HG03066 (cell line): ENCODE results near the gene SLC17A9.

Experiments used
- ATAC-seq: cut with Tn5 transposase; IDR thresholded peaks from one replicate; pipeline ENCODE4 v1.9.1; 2021; ENCODE audit warnings: low read depth; ENCODE audit not compliant: unreplicated experiment

The SLC17A9 gene

GRCh38 chr20:62979310-62979709, 26.8 kb downstream of the SLC17A9 start:
- no peak for ATAC-seq

DNA sequence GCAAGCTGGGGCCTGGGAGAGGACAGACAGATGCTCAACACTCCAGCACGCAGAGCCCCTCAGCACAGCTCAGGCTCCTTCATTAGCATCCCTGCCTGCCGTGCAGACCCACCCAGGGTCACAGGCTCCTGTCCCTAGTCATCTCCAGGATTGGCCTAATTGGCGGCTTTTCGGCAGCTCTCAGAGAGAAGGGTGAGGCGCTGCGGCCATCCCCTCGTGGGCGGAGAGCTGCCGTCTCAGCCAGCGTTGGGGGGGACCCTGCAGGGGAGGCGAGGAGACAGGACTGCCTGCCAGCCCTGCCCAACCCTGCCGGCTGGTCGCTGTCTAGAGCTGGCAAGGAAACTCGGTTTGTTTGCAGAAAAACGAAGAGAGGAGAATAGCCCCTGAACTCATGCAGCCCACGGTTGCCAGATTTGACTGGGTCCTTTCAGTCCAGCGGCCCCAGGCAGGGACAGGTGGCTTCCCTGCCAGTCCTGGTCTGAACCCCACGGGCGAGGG, 27.4 kb downstream of the SLC17A9 start:
- no peak for ATAC-seq

- no peak for ATAC-seq
Observed at GRCh38 chr20:62980380-62980960, 28.0 kb downstream of the SLC17A9 start.

DNA sequence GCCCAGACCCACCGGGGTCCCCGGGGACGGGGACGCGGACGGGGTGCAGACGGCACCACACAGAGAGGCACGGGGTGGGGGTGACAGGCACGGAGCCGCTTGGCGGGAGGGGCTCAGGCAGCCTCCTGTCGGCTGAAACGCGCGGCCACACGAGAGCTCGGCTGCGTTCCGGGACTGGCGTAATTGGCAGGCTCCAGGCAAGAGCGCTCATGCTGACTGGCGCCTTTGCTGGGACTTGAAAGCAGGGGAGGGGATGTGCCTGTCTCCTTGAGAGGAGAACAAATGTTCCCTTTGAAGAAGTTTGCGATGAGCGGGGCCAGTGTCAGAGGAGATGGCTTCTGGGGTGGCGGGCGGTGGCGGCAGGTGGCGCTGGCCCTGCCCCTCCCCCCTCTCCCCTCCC, 28.5 kb downstream of the SLC17A9 start:
- ATAC-seq: no peak

GRCh38 chr20:62982124-62983075, 29.9 kb downstream of the SLC17A9 start:
- ATAC-seq: no peak

DNA sequence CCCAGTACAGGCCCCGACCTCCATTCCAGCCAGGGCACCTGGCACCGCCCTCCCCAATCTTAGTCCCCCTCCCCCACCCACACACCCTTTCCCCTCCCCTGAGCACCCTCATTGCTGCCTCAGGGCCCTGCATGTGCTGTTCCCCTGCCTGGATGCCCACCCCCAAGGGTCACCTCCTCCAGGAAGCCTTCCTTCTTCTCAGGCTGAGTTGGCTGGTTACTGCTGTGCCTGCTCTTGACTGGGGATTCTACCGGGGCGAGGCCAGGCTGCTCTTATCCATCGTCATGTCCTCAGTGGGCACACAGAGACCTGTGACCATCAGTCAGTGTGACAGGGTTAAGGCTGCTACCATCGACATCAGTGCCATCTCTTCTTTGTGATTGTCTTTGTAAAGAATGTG, 30.7 kb downstream of the SLC17A9 start:
- no peak for ATAC-seq

- ATAC-seq: no peak
Observed at GRCh38 chr20:62984666-62985443, 32.3 kb downstream of the SLC17A9 start.

DNA sequence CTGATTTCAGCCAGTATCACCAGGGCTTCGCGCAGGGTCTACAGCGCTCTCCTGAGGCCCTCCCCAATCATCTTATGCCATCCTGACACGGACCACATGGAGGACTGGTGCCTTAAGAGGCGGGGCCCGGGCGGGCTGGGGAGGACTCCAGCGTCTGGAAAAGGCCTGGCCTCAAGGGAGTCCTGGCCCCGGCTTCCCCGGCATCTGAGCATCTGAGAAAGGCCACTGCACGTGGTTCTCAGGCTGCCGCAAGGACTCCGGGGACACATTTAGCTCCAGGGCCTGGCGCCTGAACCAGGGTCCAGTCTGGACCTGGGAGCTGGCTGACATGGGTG, 32.9 kb downstream of the SLC17A9 start:
- no peak for ATAC-seq

DNA sequence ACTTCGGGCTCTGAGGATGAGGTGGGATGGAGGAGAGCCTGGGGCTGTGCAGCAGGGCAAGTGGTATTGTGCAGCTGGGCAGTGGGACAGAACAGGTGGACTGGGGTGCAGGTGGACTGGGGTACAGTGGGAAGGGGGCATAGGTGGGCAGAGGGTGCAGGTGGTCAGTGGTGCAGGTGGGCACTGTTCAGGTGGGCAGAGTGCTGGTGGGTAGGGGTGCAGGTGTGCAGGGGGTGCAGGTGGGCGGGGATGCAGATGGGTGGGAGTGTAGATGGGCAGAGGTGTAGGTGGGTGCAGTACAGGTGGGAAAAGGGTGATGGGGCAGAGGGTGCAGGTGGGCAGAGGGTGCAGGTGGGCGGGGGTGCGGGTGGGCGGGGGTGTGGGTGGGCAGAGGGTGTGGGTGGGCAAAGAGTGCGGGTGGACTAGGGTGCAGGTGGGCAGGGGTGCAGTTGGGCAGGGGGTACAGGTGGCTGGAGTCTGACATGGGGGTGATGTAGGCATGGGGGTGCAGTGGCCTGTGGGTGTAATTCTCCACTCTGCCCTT, 33.8 kb downstream of the SLC17A9 start:
- ATAC-seq: no peak

GRCh38 chr20:62987114-62987513, 34.6 kb downstream of the SLC17A9 start:
- no peak for ATAC-seq

- ATAC-seq: no peak
Observed at GRCh38 chr20:62989201-62989601, 36.7 kb downstream of the SLC17A9 start.

- no peak for ATAC-seq
Observed at GRCh38 chr20:62990306-62990825, 37.9 kb downstream of the SLC17A9 start.

GRCh38 chr20:62991196-62991807, 38.8 kb downstream of the SLC17A9 start:
- no peak for ATAC-seq

GRCh38 chr20:62991863-62992262, 39.4 kb downstream of the SLC17A9 start:
- ATAC-seq: no peak

- ATAC-seq: no peak
Observed at GRCh38 chr20:62993856-62994494, 41.5 kb downstream of the SLC17A9 start.

- no peak for ATAC-seq
Observed at GRCh38 chr20:62994869-62995281, 42.4 kb downstream of the SLC17A9 start.

DNA sequence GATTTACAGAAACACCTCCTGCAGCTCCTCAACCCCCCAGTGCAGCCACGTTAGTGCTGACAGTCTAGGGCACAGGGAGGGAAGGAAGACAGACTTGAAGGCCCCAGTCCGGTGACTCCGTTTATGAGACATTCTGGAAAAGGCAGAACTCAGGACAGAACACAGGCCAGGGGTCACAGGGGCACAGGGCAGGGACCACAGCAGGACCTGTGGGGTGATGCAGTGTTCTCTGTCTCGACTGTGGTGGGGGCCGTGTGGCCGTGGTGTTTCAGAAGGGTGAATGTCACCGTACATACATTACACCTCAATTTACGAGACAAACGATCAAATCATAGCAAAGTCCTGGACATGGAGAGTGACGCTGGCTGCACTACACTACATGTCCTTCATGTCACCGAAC, 43.0 kb downstream of the SLC17A9 start:
- ATAC-seq: no peak

GRCh38 chr20:62995898-62996595, 43.5 kb downstream of the SLC17A9 start:
- no peak for ATAC-seq

DNA sequence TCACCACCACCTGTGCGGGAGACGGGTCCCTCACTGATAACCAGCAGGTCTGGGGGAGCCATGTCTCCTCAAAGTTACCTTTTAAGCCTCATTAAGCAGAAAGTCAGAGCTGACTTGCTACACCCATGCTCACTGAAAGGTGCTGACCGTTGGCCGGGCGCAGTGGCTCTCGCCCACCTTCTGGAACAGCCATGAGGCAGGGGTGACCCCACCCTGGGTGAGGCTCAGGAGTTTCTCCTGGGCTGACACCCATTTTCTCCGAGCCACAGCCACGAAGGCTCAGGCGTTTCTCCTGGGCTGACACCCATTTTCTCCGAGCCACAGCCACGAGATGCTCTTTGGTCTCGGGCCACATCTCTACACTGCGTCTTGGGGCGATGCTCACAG, 44.1 kb downstream of the SLC17A9 start:
- ATAC-seq: no peak
